ENCODE data around the gene SOX1. TPM values are rescaled to one million over a fixed set of nuclear protein-coding genes. Genes with fewer than 3 reads are reported as not detected.

SOX1 gene
- total and polyA plus RNA-seq, 10 of the 15 experiments (the other 5 are each of a cell fraction or from before 2014, with no cell fraction given): not detected

DNA sequence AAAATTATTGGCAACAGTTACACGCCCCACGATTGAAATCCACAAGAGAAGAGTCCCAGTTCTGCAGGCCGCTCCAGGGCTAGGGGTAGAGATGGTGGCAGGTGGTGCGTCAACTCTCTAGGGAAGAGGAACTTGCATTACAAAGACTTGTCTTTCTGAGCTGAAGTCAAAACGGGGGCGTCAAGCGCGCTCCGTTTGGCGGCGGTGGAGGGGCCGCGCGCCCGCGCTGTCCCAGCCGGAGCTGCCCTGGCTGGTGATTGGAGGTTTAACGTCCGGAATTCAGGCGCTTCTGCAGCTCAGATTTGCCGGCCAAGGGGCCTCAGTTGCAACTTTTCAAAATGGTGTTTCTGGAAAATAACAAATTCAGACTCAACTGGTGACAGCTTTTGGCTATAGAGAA lies 38.9 kb downstream of the SOX1 start:
- Histone ChIP-seq H4K20me1 (ENCODE audit: control insufficient read depth, insufficient read depth) (no peaks in the 10 kb centered on the region), H2AFZ (ENCODE audit: control insufficient read depth, low read depth, low read length) (no peak overlapping the region), H3K9ac (ENCODE audit: control insufficient read depth, insufficient read depth, low read length) (no peak overlapping the region), H3K27me3 (replicated peaks in 1 of 2; ENCODE audit: control insufficient read depth in 2 of 2, insufficient read depth in 2 of 2, low read length in 1 of 2) (no peaks in the 10 kb centered on the region), H3K4me1 (ENCODE audit: control insufficient read depth, insufficient read depth, low read length) (no peaks in the 10 kb centered on the region), H3K36me3 (ENCODE audit: control insufficient read depth in 2 of 2, insufficient read depth in 2 of 2, low read length in 1 of 2) (no peaks in the 10 kb centered on the region), H3K79me2 (ENCODE audit: control insufficient read depth, insufficient read depth, low read length) (no peaks in the 10 kb centered on the region), H3K4me2 (ENCODE audit: control insufficient read depth, insufficient read depth) (no peak overlapping the region), H3K9me3 (replicated peaks; ENCODE audit: control insufficient read depth, insufficient read depth, low read length) (no peaks in the 10 kb centered on the region; the same call in 2 of the 3 replicates), H3K4me3 (no peak overlapping the region), H3K27ac (ENCODE audit: control insufficient read depth, insufficient read depth) (no peak overlapping the region)
- intact Hi-C loops (cut with micrococcal nuclease; ENCODE audit: unreplicated experiment) (no loop called here), in situ Hi-C loops (cut with MboI) (no loop called here)
- 67% methylated on average over 21 of the region's 21 CpGs for WGBS (ENCODE audit: insufficient coverage, insufficient replicate concordance, low lambda C conversion rate, missing lambda C conversion rate)
- DNase-seq (ENCODE audit: low read depth, low spot score) (no peak), ATAC-seq (no peak), FAIRE-seq (no peak)
- ChIA-PET RAD21 (ENCODE audit: unreplicated experiment) (no interaction called here), CTCF (no interaction called here), SMC1A (ENCODE audit: uncharacterized antibody, unreplicated experiment) (no interaction called here), POLR2A (no interaction called here)
- BruUV-seq (replicated peaks): no TSS peak
- TF ChIP-seq, protein P1, sequence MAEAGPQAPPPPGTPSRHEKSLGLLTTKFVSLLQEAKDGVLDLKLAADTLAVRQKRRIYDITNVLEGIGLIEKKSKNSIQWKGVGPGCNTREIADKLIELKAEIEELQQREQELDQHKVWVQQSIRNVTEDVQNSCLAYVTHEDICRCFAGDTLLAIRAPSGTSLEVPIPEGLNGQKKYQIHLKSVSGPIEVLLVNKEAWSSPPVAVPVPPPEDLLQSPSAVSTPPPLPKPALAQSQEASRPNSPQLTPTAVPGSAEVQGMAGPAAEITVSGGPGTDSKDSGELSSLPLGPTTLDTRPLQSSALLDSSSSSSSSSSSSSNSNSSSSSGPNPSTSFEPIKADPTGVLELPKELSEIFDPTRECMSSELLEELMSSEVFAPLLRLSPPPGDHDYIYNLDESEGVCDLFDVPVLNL (IDR thresholded peaks at IDR 0.05; ENCODE audit: low read depth, low read length): no peak
- no peak for TF ChIP-seq NR2F1 (conservative IDR thresholded peaks at IDR 0.05)
- no peak for TF ChIP-seq SMC3 (IDR thresholded peaks at IDR 0.05; ENCODE audit: borderline replicate concordance, low read length)
- TF ChIP-seq, protein P2, sequence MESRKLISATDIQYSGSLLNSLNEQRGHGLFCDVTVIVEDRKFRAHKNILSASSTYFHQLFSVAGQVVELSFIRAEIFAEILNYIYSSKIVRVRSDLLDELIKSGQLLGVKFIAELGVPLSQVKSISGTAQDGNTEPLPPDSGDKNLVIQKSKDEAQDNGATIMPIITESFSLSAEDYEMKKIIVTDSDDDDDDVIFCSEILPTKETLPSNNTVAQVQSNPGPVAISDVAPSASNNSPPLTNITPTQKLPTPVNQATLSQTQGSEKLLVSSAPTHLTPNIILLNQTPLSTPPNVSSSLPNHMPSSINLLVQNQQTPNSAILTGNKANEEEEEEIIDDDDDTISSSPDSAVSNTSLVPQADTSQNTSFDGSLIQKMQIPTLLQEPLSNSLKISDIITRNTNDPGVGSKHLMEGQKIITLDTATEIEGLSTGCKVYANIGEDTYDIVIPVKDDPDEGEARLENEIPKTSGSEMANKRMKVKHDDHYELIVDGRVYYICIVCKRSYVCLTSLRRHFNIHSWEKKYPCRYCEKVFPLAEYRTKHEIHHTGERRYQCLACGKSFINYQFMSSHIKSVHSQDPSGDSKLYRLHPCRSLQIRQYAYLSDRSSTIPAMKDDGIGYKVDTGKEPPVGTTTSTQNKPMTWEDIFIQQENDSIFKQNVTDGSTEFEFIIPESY (IDR thresholded peaks at IDR 0.05): no peak
- no peak for TF ChIP-seq STAT3 (IDR thresholded peaks at IDR 0.05; ENCODE audit: low read depth, low read length)
- TF ChIP-seq POU2F2 (IDR thresholded peaks at IDR 0.05; ENCODE audit: borderline replicate concordance, low read depth, low read length): no peak
- no peak for TF ChIP-seq NR2C2 (IDR thresholded peaks at IDR 0.05; ENCODE audit: borderline replicate concordance, control insufficient read depth, insufficient read length, low read depth)
- TF ChIP-seq, protein P3, sequence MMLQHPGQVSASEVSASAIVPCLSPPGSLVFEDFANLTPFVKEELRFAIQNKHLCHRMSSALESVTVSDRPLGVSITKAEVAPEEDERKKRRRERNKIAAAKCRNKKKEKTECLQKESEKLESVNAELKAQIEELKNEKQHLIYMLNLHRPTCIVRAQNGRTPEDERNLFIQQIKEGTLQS (IDR thresholded peaks at IDR 0.05; ENCODE audit: borderline replicate concordance, extremely low read depth, low read depth, low read length): no peak
- TF ChIP-seq TBL1XR1 (IDR thresholded peaks at IDR 0.05; ENCODE audit: low read depth, low read length): no peak
- no peak for TF ChIP-seq BACH1 (IDR thresholded peaks at IDR 0.05; ENCODE audit: borderline replicate concordance)
- no peak for TF ChIP-seq MEF2A (IDR thresholded peaks at IDR 0.05; ENCODE audit: insufficient read depth, low read depth, low read length)
- no peak for TF ChIP-seq ZZZ3 (IDR thresholded peaks at IDR 0.05; ENCODE audit: control insufficient read depth, insufficient read length, low read depth)
- TF ChIP-seq, protein P4, sequence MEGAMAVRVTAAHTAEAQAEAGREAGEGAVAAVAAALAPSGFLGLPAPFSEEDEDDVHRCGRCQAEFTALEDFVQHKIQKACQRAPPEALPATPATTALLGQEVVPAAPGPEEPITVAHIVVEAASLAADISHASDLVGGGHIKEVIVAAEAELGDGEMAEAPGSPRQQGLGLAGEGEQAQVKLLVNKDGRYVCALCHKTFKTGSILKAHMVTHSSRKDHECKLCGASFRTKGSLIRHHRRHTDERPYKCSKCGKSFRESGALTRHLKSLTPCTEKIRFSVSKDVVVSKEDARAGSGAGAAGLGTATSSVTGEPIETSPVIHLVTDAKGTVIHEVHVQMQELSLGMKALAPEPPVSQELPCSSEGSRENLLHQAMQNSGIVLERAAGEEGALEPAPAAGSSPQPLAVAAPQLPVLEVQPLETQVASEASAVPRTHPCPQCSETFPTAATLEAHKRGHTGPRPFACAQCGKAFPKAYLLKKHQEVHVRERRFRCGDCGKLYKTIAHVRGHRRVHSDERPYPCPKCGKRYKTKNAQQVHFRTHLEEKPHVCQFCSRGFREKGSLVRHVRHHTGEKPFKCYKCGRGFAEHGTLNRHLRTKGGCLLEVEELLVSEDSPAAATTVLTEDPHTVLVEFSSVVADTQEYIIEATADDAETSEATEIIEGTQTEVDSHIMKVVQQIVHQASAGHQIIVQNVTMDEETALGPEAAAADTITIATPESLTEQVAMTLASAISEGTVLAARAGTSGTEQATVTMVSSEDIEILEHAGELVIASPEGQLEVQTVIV (IDR thresholded peaks at IDR 0.05; ENCODE audit: borderline replicate concordance, partially characterized antibody): no peak
